HG02642 (cell line): ENCODE measurements around the gene SLC25A51.

Source experiments
- ATAC-seq: cut with Tn5 transposase; IDR thresholded peaks from one replicate; pipeline ENCODE4 v1.9.1; 2021; ENCODE audit warnings: mild to moderate bottlenecking; ENCODE audit not compliant: unreplicated experiment, poor library complexity

Gene SLC25A51, protein sequence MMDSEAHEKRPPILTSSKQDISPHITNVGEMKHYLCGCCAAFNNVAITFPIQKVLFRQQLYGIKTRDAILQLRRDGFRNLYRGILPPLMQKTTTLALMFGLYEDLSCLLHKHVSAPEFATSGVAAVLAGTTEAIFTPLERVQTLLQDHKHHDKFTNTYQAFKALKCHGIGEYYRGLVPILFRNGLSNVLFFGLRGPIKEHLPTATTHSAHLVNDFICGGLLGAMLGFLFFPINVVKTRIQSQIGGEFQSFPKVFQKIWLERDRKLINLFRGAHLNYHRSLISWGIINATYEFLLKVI

DNA sequence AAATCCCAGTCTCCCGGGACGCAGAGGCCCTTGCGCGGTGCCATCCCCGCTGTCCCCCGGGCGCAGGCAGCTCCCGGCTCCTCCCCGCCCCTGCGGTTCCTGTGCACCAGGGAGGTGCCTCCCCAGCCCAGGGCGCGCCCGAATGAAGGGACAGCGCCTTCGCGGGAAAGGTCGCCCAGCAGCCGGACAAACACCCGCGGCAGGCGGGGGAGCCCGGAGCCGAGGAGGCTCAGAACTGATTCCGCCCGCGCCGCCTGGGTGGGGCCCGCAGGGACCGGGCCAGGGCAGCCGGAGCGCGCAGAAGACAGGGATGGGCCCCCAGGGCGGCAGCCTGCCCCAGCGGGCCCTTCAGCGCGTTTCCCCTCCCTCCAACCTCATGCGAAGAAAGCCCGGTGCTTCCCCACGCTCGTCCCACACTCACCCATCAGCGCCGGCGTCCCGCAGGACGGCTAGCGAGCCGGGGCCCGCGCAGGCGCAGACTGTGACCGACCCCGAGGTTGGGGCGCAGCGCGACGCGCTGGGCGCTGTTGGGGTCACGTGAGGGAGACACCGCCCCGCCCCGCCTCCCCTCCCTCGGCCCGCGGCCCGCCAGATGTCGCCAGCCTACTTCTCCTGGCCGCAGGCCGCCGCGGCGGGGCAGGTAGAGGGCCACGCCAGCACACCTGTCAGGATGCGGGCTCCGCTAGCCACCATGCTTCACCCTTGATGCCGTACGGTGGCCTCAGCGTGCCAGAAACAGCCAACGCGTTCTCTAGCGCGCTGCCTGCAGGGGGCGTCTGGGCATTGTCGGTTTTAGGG, at the start of gene SLC25A51:
SLC25A51 (minus strand) TSS at position 481 of the 798 bp plus-strand sequence. CDS start 15,577 bp downstream, outside the sequence.
- ATAC-seq: peak; percentile 91

DNA sequence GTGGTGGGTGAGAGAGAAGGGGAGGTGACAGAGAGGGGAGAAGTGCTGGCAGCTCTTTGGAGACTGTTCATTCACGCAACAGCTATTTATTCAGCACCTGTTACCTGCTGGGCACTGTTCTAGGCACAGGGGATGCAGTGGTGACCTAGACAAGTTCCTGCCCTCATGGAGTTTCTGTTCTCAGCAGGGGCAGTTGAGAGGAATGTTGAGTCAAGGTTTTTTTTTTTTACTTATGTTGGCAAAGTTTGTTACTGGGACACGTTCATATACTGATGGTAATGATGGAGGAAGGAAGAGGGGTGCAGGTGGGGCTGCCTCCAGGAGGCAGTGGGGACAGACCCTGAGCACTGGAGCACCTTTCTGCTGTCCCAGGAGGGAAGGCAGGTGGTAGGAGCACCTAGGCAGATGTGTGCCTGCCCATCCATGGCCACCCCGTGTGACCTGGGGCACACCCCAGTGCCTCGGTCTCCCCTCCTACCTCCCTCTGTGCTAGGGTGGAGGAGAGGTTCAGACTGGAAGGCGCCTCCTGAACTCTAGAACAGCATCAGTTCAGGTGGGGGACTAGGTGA, 49.4 kb upstream of the SLC25A51 start:
- ATAC-seq: no peak

DNA sequence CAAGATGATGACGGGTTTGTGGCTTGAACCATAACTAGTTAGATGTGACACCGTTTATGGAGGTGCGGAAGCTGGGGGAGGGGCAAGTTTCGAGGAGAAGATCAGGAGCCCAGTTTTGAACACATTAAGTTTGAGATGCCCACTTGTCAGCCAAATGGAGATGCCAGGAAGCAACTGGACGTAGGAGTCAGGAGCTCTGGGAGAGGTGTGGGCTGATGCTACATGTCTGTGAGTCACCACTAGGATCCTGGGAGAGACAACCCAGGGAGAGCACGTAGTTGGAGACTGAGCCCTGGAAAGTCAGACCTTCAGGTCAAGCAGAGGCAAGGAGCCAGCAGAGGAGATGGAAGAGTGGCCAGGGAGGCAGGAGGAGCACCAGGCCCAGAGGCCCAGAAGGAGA, 48.8 kb upstream of the SLC25A51 start:
- ATAC-seq: no peak

DNA sequence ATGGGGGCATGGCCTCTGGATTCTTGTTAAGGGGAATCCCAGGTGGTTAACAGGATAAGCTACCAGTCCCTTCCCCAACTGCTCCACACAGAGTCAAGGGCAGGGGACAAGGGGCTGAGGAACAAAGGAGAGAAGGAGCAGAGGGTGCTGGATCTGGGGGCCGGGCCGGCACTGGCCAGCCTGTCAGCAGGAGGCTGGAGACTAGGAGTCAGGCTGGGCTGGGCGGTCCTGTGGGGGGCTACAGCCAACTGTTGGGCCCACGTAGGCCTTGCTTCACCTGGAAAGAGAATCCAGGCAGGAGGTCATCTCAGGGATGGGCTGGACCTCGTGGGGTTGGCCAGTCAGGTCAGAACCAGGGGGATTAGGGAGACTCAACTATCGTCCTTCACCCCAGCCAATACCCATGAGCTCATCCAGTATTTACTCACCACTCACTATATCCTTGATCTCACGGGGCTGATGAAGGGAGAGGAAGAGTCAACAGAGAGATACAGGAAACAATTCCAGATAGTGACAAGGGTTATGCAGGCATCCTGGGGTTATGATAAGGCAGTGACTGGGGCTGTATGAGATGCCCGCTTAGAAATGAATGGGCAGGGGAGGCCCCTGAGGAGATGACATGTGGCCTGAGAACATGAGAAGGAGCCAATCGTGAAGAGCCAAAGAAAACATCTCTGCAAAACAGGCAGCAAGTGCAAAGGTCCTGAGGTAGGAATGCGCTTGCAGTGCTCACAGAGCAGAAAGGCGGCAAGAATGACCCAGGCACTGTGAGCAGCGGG, 47.9 kb upstream of the SLC25A51 start:
- no peak for ATAC-seq

DNA sequence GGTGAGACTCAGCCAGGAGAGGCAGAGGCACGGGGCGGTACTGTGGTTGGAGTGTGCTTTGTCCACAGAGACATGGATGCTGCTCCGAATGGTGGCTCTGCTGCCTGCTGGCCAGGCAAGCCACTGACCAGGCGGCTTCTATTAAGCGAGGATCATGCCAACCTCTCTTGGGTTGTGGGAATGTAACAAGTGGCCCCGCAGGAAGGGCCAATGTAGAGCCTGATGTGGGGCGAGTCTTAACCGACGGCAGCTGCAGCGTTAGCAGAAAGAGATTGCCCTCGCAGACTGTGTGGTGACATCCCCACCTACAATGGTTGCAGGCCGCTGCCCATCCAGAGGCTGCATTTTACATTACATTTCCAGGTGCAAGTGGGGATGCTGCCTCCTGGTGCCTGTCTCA, 46.6 kb upstream of the SLC25A51 start:
- ATAC-seq: no peak

DNA sequence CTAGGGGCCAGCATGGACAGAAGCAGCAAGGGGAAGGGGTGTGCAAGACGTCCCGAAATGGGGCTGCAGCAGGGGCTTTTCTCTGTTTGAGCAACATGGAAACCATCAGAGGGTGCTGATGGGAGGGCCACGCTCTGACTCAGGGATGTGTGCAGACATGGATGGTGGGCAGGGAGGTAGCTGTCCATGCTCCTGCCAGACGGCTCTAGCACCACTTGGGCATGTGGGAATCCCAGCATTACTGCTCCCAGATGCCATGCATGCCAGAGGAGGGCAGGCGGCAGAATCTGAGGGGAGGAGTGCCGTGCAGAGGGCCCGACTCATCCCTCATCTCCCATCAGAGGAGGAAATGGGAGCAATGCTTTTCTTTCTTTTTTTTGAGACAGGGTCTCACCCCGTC, 45.6 kb upstream of the SLC25A51 start:
- ATAC-seq: no peak

DNA sequence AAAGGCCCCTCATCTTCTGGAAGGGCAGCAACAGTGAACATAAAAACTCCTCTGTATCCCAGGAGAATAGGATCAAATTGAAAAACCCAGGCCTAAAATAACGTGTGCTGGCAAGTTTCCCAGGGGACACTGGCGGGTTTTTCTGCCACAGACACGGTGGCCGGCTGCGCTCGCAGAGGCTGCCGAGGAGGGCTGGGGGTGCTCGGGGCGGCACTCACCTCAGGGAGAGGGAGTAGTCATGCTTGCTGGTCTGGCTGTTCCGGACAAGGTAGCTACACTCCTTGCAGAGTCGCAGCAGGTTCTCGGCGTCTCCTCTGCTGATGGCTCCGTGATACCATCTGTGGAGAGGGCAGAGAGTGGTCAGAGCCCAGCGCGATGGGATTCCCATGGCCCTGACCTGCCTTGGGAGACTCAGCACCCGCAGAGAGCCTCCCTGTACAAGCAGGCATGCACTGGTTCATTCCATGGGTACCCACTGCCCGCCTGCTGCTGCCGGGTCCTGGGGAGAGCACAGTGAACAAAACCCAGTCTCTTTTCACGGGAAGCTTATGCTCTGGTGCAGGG, 44.6 kb upstream of the SLC25A51 start:
- ATAC-seq: no peak

DNA sequence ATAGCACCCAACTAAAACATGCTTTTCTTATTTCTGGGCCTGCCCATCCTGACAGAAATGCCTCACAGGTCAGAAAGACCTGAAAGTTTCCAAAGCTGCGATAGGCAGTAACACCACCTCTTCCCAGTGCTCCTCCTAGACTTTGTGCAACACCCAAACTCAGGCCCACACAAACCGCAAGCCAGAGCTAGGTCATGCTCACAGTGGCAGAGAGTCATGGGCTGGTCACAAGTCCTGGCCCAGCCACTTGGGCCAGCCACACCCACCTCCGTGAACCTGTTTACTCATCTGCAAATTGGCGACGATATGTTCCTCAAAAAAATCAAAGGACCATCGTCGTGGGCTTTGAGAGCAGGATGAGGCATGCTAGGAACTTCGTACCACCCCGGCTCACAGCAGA, 44.0 kb upstream of the SLC25A51 start:
- no peak for ATAC-seq

DNA sequence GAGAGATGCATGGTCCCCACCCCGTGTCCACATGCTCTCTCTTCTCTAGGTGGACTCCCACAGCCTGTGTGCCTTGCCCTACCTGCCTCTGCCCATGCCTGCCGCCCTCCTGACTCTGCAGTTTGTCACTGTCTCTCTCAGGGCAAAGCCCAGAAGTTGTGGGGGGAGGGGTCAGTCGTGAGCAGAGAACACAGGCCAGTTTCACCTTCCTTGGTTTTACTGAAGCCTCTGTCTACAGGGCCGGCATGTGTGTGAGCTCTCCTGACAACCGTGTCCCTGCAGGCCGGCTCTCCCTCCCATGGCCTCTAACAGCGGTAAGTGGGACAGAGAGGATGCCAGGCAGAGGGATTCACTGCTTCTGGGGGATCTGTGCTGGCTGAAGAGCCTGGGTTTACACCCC, 43.5 kb upstream of the SLC25A51 start:
- no peak for ATAC-seq

DNA sequence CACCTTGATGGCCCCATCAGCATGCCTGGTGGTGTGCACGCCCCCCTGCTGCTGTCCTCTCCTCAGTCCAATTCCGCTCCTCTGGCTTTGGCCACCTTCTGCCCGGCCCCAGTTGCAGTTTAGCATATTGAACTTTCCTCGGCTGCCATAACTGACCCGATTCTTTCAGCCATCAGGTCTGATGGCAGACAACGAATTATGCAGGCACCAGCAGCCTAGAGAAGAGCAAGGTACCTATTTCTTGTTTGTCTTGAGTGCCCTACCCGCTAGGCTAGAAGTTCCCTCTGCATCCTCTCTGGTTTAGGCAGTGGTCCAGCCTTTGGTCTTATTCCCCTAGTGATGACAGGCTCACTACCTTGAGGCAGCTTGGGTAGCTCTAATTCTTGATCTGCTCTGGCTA, 43.0 kb upstream of the SLC25A51 start:
- ATAC-seq: no peak

DNA sequence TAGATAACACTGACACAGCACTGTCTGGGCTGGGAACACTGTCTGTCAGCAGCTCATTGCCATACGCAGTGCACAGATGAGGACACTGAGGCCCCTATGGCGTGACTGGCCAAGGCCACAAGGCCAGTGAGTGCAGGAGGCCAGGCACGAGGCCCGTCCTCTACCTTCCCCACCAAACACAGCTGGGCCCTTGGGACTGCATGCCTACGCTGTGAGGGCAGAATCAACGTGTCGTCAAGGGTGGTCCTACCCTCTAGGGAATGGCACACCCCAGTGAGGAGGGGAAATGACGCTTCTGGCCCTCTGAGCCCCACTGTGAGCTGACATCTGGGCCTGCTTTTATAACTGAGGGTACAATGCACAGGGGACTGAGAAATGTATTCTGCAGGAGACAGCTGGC, 42.1 kb upstream of the SLC25A51 start:
- ATAC-seq: no peak

DNA sequence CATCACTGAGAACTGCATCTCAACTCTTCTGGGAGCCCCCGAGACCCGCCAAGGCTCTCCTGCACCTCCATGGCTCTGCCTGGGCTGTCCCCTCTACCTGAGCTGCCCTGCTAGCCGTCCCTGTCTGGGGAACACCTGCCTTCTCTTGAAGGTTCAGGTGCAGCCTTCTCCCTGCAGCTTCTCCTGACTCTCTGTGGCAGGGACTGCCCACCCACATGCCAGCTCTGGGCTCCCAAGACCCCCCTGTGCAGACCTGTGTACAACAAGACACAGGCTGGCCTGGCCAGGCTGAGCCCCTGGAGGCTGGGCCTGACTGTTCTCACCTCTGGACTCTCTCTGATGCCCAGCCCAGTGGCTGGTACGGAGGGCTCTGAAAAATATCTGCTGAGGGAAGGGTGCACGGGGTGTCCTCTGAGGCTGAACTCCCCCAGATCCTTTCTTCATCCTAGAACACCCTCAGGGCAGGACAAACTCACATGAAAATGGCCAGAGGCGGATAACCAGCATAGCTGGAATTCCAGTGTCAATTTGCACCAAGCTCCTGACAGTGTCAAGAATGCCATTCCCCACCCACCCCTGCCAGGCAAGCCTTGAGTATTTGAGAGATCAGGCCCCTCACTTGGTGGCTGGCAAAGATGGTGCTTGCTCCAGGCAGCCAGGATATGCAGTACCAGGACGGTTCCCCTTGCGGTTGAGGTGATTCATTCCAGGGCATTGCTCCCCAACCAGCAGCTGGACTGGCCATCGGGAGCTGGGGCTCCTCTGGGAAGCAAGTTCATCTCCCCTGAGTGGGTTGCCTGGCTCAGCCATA, 40.9 kb upstream of the SLC25A51 start:
- no peak for ATAC-seq

DNA sequence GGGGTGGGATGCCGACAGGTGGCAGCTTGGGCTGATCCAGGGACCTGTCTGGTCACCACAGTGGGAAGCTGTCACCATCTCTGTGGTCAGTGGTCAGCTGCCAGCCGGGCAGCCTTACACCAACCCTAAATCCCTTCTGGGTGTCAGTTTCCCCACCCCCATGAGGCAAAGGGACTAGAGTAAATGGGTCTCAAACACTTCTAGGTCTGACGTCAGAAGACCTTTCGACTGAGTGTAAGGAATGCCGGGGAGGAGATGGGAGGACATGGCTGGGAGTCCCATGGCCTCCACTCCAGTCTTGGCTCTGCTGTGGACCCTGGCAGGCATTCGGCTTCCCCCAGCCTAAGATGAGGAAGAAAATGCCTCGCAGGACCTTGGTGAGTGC, 40.3 kb upstream of the SLC25A51 start:
- ATAC-seq: no peak

DNA sequence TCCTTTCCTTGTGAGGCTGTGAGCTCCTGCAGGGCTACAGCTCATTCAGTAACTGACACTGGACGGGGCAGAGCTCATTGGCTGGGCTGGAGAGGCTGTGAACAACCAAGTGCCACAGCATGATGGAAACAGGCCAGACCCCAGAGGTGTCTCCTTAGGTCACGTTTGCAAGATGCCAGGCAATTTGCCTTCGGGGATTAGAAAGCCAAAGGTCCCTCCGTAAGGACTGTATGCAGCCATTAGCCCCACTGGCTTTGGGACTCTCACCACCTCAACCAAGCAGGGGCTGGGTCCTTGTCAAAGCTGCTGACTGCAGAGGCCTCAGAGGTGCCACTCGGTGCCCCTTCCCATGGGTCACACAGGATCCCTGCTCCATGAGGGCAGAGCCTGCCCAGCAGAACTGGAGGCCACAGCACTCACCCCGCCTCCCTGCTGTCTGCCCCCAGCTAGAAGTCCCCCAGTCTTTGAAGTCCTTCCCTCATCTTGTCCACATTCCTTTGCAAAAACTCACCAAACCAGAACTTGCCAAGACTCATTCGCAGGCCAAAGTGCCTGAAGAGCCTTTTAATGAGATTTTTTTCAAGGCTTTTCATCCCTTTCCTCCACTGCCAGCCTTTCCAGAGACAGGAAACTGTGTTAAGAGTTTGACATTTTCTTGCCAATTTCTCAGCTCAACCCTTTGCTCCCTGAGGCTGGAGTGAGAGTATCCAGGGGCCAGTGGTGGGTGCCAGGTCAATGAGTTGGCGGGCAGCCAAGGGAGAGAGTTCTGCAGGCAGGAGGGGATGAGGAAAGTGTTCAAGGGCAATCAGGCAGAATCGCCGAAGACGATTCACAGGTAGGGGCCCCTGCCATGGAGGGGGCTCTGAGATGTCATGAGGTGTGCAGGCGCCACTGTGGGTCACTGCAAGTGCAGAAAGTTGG, 39.7 kb upstream of the SLC25A51 start:
- ATAC-seq: no peak

DNA sequence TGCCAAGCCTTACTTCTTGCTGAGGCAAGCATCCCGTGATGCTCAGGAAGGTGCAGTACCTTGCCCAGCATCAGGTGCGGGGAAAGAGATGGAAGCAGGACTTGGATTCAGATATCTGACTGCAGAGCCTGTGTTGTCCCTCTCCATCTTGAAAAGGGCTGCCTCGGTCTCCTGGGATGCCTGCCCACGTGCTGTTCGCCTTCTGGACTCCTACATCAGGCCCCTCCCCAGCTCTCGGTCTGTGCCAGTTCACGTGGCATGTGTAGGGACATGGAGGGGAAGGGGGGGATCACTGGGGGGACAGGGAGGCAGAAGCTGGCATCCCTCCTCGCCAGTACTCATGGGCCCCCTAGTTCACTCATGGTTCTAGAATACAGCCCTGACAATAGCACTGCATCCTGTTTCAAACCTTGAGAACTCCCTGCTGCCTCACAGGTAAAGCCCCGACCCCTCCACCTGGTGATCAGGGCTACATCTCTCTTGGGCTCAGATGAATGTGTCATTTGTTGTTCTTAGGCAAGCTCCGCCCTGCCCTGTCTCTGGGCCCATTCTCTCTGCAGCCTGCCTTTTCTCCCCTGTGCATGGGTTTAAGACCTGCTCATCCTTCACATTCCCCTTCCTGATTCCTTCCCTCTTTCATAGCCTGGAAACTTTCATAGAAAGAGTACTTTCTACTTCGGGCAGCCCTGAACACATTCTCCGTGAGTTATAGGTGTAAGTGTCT, 38.9 kb upstream of the SLC25A51 start:
- no peak for ATAC-seq

DNA sequence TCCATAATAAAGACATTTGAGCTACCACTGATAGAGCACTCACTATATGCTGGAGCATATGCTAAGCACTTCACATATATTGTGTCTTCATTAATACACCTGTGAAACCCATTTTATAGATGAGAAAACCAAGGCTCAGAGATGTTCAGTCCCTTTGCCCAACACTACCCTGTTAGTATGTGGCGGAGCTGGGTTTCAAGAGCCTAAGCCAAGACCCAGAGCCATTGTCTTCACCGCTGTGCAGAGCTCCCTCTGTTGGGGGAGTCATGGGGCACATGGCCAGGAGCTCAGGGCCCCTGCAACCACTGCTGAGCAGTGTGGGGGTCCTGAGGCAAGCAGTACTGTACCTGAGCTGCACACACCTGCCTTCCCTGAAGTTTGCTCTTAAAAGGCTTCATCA, 37.3 kb upstream of the SLC25A51 start:
- ATAC-seq: no peak

DNA sequence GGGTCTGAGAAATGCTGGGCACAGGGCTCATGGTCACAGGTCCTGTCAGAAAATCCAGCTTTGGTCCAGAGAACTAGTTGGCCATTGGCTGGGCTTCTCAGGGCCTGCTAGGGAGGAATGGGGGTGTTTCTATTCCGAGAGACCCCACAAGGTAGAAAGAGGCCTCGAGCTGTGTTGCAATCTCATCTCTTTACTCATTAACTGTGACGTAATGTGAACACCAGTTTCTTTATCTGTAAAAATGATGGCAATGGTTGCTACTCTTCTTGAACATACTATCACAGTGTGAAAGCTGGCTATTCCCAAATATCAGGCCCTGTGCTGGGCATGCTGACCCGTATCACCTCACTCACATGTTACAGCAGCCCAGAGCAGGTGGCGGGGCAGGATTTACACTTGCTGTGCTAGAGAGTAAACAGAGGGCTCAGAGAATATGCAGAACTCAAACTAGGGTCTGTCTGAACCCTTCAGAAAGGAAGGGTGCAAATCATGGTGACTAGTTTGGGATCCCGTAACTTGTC, 35.7 kb upstream of the SLC25A51 start:
- ATAC-seq: no peak
